Measurements from ENCODE around the gene ADAMTS9. TPM values are rescaled to one million over a fixed set of nuclear protein-coding genes. Genes with fewer than 3 reads are reported as not detected.

Gene ADAMTS9
- polyA plus RNA-seq, 1 donor from 2014 or later = 0.32 TPM

GRCh38 chr3:64595253-64595694 is 92.5 kb downstream of the ADAMTS9 start:
- H3K36me3 ChIP-seq (ENCODE audit: insufficient read depth, low read length) = no peaks in the 10 kb centered on the region
- H3K4me2 ChIP-seq (ENCODE audit: low read length) = no peak overlapping the region
- H3K4me3 ChIP-seq (ENCODE audit: low read length) = no peak overlapping the region
- H3K79me2 ChIP-seq (replicated peaks; ENCODE audit: insufficient read depth, low read length) = no peaks in the 10 kb centered on the region
- H3K27me3 ChIP-seq (ENCODE audit: insufficient read depth, low read depth, low read length) = no peaks in the 10 kb centered on the region
- no peaks in the 10 kb centered on the region for H4K20me1 ChIP-seq (ENCODE audit: insufficient read depth)
- H3K9me3 ChIP-seq (ENCODE audit: low read length) = no peaks in the 10 kb centered on the region
- no peaks in the 10 kb centered on the region for H3K9me2 ChIP-seq (ENCODE audit: insufficient read depth, low read length)
- H2AFZ ChIP-seq (ENCODE audit: low read depth, low read length) = no peak overlapping the region
- no peak overlapping the region for H3K9ac ChIP-seq (ENCODE audit: low read length)
- no peak overlapping the region for H3K27ac ChIP-seq (ENCODE audit: low read length)
- TF ChIP-seq EP300 (conservative IDR thresholded peaks at IDR 0.05; ENCODE audit: poor library complexity, severe bottlenecking) (no peak), REST (IDR thresholded peaks at IDR 0.05; ENCODE audit: borderline replicate concordance) (no peak), EZH2 (IDR thresholded peaks at IDR 0.05; ENCODE audit: borderline replicate concordance, insufficient read depth, low read length, poor library complexity, severe bottlenecking) (no peak), POLR2AphosphoS5 (IDR thresholded peaks at IDR 0.05) (no peak), SMC3 (conservative IDR thresholded peaks at IDR 0.05; ENCODE audit: poor library complexity) (no peak), RAD21 (conservative IDR thresholded peaks at IDR 0.05) (no peak), TAF1 (IDR thresholded peaks at IDR 0.05; ENCODE audit: low read depth) (no peak), CTCF (IDR thresholded peaks at IDR 0.05; ENCODE audit: poor library complexity, severe bottlenecking) (no peak)
- no peaks in the 10 kb centered on the region for H3F3A ChIP-seq (ENCODE audit: insufficient read depth, low read length, poor library complexity, severe bottlenecking)

- TF ChIP-seq MXI1 (conservative IDR thresholded peaks at IDR 0.05; ENCODE audit: poor library complexity, severe bottlenecking) (no peak), POLR2AphosphoS5 (IDR thresholded peaks at IDR 0.05) (no peak), CTCF (IDR thresholded peaks at IDR 0.05; ENCODE audit: poor library complexity, severe bottlenecking) (no peak), SMC3 (conservative IDR thresholded peaks at IDR 0.05; ENCODE audit: poor library complexity) (no peak), EZH2 (IDR thresholded peaks at IDR 0.05; ENCODE audit: borderline replicate concordance, insufficient read depth, low read length, poor library complexity, severe bottlenecking) (no peak), EP300 (conservative IDR thresholded peaks at IDR 0.05; ENCODE audit: poor library complexity, severe bottlenecking) (no peak), TAF1 (IDR thresholded peaks at IDR 0.05; ENCODE audit: low read depth) (no peak), REST (IDR thresholded peaks at IDR 0.05; ENCODE audit: borderline replicate concordance) (no peak), RAD21 (conservative IDR thresholded peaks at IDR 0.05) (no peak)
These were observed 93.7 kb downstream of the ADAMTS9 start for GRCh38 chr3:64594134-64594533.

More at GRCh38 chr3:64594134-64594533, 93.7 kb downstream of the ADAMTS9 start:
- H3K79me2 ChIP-seq (replicated peaks; ENCODE audit: insufficient read depth, low read length) = no peaks in the 10 kb centered on the region
- H3K9me2 ChIP-seq (ENCODE audit: insufficient read depth, low read length) = no peaks in the 10 kb centered on the region
- H3F3A ChIP-seq (ENCODE audit: insufficient read depth, low read length, poor library complexity, severe bottlenecking) = no peaks in the 10 kb centered on the region
- H3K9ac ChIP-seq (ENCODE audit: low read length) = no peak overlapping the region
- no peak overlapping the region for H3K4me2 ChIP-seq (ENCODE audit: low read length)
- H2AFZ ChIP-seq (ENCODE audit: low read depth, low read length) = no peak overlapping the region
- H3K36me3 ChIP-seq (ENCODE audit: insufficient read depth, low read length) = no peaks in the 10 kb centered on the region
- no peak overlapping the region for H3K4me3 ChIP-seq (ENCODE audit: low read length)
- no peaks in the 10 kb centered on the region for H3K9me3 ChIP-seq (ENCODE audit: low read length)
- no peaks in the 10 kb centered on the region for H4K20me1 ChIP-seq (ENCODE audit: insufficient read depth)
- H3K27me3 ChIP-seq (ENCODE audit: insufficient read depth, low read depth, low read length) = no peaks in the 10 kb centered on the region
- H3K27ac ChIP-seq (ENCODE audit: low read length) = no peak overlapping the region
